Panc1 (cell line): Measurements from ENCODE around the gene TMEM163. TPM values are rescaled to one million over a fixed set of nuclear protein-coding genes. Genes with fewer than 3 reads are reported as not detected.

Source experiments
- ATAC-seq: fragments of 200-7000 bp; cut with Tn5 transposase; 2 replicates; pipeline ENCODE4 v1.9.1; 2020; ENCODE audit warnings: mild to moderate bottlenecking, moderate library complexity
- BruUV-seq: library from RNA; stranded (reverse); fragments of 400-500 nt; replicated peaks from 2 replicates; lab custom pipeline; 2021; lab: Mats Ljungman, UMichigan
- CTCF ChIA-PET: fragments of 300-600 bp; sonication (Branson Sonifier 250); formaldehyde crosslinking; loops from one replicate; lab custom pipeline; 2022; ENCODE audit warnings: antibody characterized with exemption; lab: Charles Lee
- POLR2A ChIA-PET: fragments of 300-600 bp; sonication (Branson Sonifier 250); formaldehyde crosslinking; loops from one replicate; lab custom pipeline; 2022; ENCODE audit warnings: antibody characterized with exemption; lab: Charles Lee
- DNase-seq: peaks from one replicate; pipeline ENCODE4 v3.0.0-alpha.2; 2010; ENCODE audit warnings: low read depth, low spot score
- H3K27ac ChIP-seq: 2 replicates; pipeline ENCODE4 v1.5.1; 2011; ENCODE audit warnings: mild to moderate bottlenecking, low read length, inconsistent platforms
- H3K27me3 ChIP-seq: fragments of 200-500 bp; sonication (Bioruptor generic); 2 replicates; pipeline ENCODE4 v1.6.0; 2014; ENCODE audit warnings: low read length, inconsistent platforms; ENCODE audit not compliant: control insufficient read depth, insufficient read depth
- H3K36me3 ChIP-seq: fragments of 200-500 bp; sonication (Bioruptor generic); 2 replicates; pipeline ENCODE4 v1.5.1; 2014; ENCODE audit warnings: inconsistent platforms, mild to moderate bottlenecking, low read length, moderate library complexity; ENCODE audit not compliant: control insufficient read depth, insufficient read depth
- H3K4me1 ChIP-seq: 2 replicates; pipeline ENCODE4 v1.5.1; 2011; ENCODE audit warnings: inconsistent platforms, mild to moderate bottlenecking, low read length, moderate library complexity; ENCODE audit not compliant: control insufficient read depth, insufficient read depth
- H3K4me3 ChIP-seq, 2 experiments: 2 replicates each; pipeline ENCODE4 v1.5.1; 2011 to 2012; ENCODE audit warnings: low read depth in 2 of 2, low read length in 2 of 2, mild to moderate bottlenecking in 2 of 2, inconsistent platforms in 1 of 2, moderate library complexity in 1 of 2
- H3K9me3 ChIP-seq: fragments of 200-500 bp; sonication (Bioruptor generic); 2 replicates; pipeline ENCODE4 v1.5.1; 2014; ENCODE audit warnings: low read depth, mild to moderate bottlenecking, inconsistent platforms, low read length, moderate library complexity; ENCODE audit not compliant: control insufficient read depth, insufficient read depth
- CTCF ChIP-seq: fragments of 450-650 bp; IDR thresholded peaks from 2 replicates; pipeline ENCODE4 v1.5.1; 2017; ENCODE audit warnings: mild to moderate bottlenecking
- POLR2AphosphoS5 ChIP-seq: IDR thresholded peaks from 2 replicates; pipeline ENCODE4 v1.6.1; 2012; ENCODE audit warnings: mild to moderate bottlenecking, low read depth, low read length, moderate library complexity
- REST ChIP-seq, 2 experiments: IDR thresholded peaks; 2 replicates each; pipeline ENCODE4 v1.6.1; 2011 to 2012; ENCODE audit warnings: low read depth in 2 of 2, control low read depth in 1 of 2, low read length in 1 of 2, mild to moderate bottlenecking in 1 of 2, moderate library complexity in 1 of 2; ENCODE audit not compliant: insufficient read depth in 1 of 2
- SIN3A ChIP-seq: IDR thresholded peaks from 2 replicates; pipeline ENCODE4 v1.6.1; 2012; ENCODE audit warnings: low read depth, mild to moderate bottlenecking, low read length, moderate library complexity, borderline replicate concordance; ENCODE audit not compliant: insufficient read depth
- TCF7L2 ChIP-seq: IDR thresholded peaks from 2 replicates; pipeline ENCODE4 v1.6.1; 2011; ENCODE audit warnings: mild to moderate bottlenecking, low read depth, low read length, inconsistent platforms
- in situ Hi-C: cut with HindIII; loops from 2 replicates; pipeline ENCODE4 v1.10.0; 2016; ENCODE audit warnings: low sequenced_read_pairs, low pct_unique_long_range_greater_than_20kb
- intact Hi-C: fragments of 100-400 bp; cut with micrococcal nuclease; formaldehyde crosslinking; loops from one replicate; pipeline ENCODE4 v1.10.0; 2022; ENCODE audit not compliant: unreplicated experiment
- total RNA-seq: library from RNA; stranded (reverse); gene quantifications from one replicate; pipeline ENCODE4 v1.2.1, GENCODE V29; 2021; ENCODE audit not compliant: unreplicated experiment

TMEM163 gene
- total RNA-seq, 1 experiment from 2014 or later: not detected

GRCh38 chr2:134737671-134738070 is 18.9 kb upstream of the TMEM163 start:
- CTCF ChIA-PET: no interaction called here
- DNase-seq (no peak), ATAC-seq (no peak)
- H3K27me3 ChIP-seq: 0 out of 2 replicates have a peak, but pooled peaks cover 2% of the 10 kb centered on the region
- no peaks in the 10 kb centered on the region for H3K9me3 ChIP-seq
- TF ChIP-seq REST (IDR thresholded peaks at IDR 0.05; ENCODE audit: insufficient read depth in 1 of 2, low read depth in 2 of 2, low read length in 1 of 2) (no peak), CTCF (no peak), POLR2AphosphoS5 (no peak), SIN3A (no peak), TCF7L2 (no peak)
- intact Hi-C loops (no loop called here), in situ Hi-C loops (no loop called here)
- no peaks in the 10 kb centered on the region for H3K36me3 ChIP-seq
- H3K27ac ChIP-seq: no peak overlapping the region
- POLR2A ChIA-PET: no interaction called here
- no peaks in the 10 kb centered on the region for H3K4me1 ChIP-seq
- no peak overlapping the region for H3K4me3 ChIP-seq
- no TSS peak for BruUV-seq

- in situ Hi-C loops: no loop called here
- BruUV-seq: no TSS peak
- Histone ChIP-seq H3K36me3 (no peaks in the 10 kb centered on the region), H3K9me3 (no peaks in the 10 kb centered on the region), H3K27ac (no peak overlapping the region), H3K4me3 (no peak overlapping the region), H3K27me3 (0 out of 2 replicates have a peak, but pooled peaks cover 2% of the 10 kb centered on the region), H3K4me1 (no peaks in the 10 kb centered on the region)
- ATAC-seq (no peak), DNase-seq (no peak)
- ChIA-PET POLR2A (no interaction called here), CTCF (no interaction called here)
- no peak for TF ChIP-seq REST (IDR thresholded peaks at IDR 0.05; ENCODE audit: insufficient read depth in 1 of 2, low read depth in 2 of 2, low read length in 1 of 2)
- TF ChIP-seq TCF7L2: no peak
- no peak for TF ChIP-seq SIN3A
- no peak for TF ChIP-seq POLR2AphosphoS5
- TF ChIP-seq CTCF: no peak
- intact Hi-C loops: no loop called here
Observed at GRCh38 chr2:134736167-134736880, 17.5 kb upstream of the TMEM163 start.
